ENCODE results near the gene MRGPRD. TPM values are rescaled to one million over a fixed set of nuclear protein-coding genes. Genes with fewer than 3 reads are reported as not detected.
A peak's percentile ranks its signal among the peaks of the same experiment; 100 is the strongest.

MRGPRD gene
- total RNA-seq, 1 donor from 2014 or later = not detected

- no peak for DNase-seq (ENCODE audit: low spot score)
Measured at GRCh38 chr11:68948935-68949334, 31.9 kb downstream of the MRGPRD start.

GRCh38 chr11:68948496-68948895 lies 32.3 kb downstream of the MRGPRD start:
- DNase-seq (ENCODE audit: low spot score) = no peak

GRCh38 chr11:68947151-68947550 lies 33.6 kb downstream of the MRGPRD start:
- DNase-seq (ENCODE audit: low spot score) = no peak

GRCh38 chr11:68946416-68947090 lies 34.2 kb downstream of the MRGPRD start:
- DNase-seq (ENCODE audit: low spot score) = peak; percentile 85

- DNase-seq (ENCODE audit: low spot score) = peak; percentile 68
Measured at GRCh38 chr11:68942751-68943271, 38.0 kb downstream of the MRGPRD start.

- DNase-seq (ENCODE audit: low spot score) = peak; percentile 17
Measured at GRCh38 chr11:68942095-68942620, 38.6 kb downstream of the MRGPRD start.

GRCh38 chr11:68941324-68942094 lies 39.3 kb downstream of the MRGPRD start:
- no peak for DNase-seq (ENCODE audit: low spot score)

GRCh38 chr11:68940651-68941323 lies 40.0 kb downstream of the MRGPRD start:
- DNase-seq (ENCODE audit: low spot score) = no peak

- no peak for DNase-seq (ENCODE audit: low spot score)
Measured at GRCh38 chr11:68939583-68940555, 40.9 kb downstream of the MRGPRD start.

- DNase-seq (ENCODE audit: low spot score) = no peak
Measured at GRCh38 chr11:68938816-68939582, 41.8 kb downstream of the MRGPRD start.

GRCh38 chr11:68938088-68938487 lies 42.7 kb downstream of the MRGPRD start:
- no peak for DNase-seq (ENCODE audit: low spot score)

- DNase-seq (ENCODE audit: low spot score) = no peak
Measured at GRCh38 chr11:68936676-68937620, 43.8 kb downstream of the MRGPRD start.

GRCh38 chr11:68936358-68936636 lies 44.5 kb downstream of the MRGPRD start:
- no peak for DNase-seq (ENCODE audit: low spot score)

GRCh38 chr11:68935516-68936357 lies 45.0 kb downstream of the MRGPRD start:
- no peak for DNase-seq (ENCODE audit: low spot score)

- no peak for DNase-seq (ENCODE audit: low spot score)
Measured at GRCh38 chr11:68935066-68935465, 45.7 kb downstream of the MRGPRD start.

GRCh38 chr11:68934666-68935065 lies 46.1 kb downstream of the MRGPRD start:
- no peak for DNase-seq (ENCODE audit: low spot score)

GRCh38 chr11:68934321-68934645 lies 46.5 kb downstream of the MRGPRD start:
- no peak for DNase-seq (ENCODE audit: low spot score)

GRCh38 chr11:68933605-68934320 lies 47.0 kb downstream of the MRGPRD start:
- DNase-seq (ENCODE audit: low spot score) = no peak

All from umbilical cord (tissue), 2 donors.